ENCODE results near the gene MAP2K4. TPM values are rescaled to one million over a fixed set of nuclear protein-coding genes. Genes with fewer than 3 reads are reported as not detected.

Gene MAP2K4
- total RNA-seq, 1 experiment from 2014 or later = 46.1 TPM

DNA sequence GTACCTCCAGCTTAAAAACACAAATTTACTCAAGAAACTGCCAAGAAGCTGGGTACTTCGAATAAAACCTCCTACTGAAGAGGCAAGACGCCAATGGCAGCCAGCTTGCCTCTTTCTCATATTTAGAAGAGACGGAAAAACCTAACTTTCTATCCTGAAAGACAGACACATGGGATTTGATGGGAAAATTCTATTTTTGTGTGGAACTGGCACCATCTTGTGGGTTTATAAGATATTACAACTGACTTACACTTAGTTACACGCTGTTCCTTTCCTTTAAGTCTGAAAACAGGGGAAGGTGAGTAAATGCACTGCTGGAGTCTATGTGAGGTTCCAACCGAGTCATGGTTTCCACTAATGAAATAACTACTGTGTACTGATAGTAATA is 33.7 kb upstream of the MAP2K4 start:
- TF ChIP-seq CTCF (conservative IDR thresholded peaks at IDR 0.05) = peak; percentile 74

More for the DNA sequence above, 33.7 kb upstream of the MAP2K4 start:
- Histone ChIP-seq H2BK5ac (ENCODE audit: insufficient read length, low read length) (no peak overlapping the region), H3K14ac (ENCODE audit: insufficient read depth, low read length) (no peak overlapping the region), H2AFZ (ENCODE audit: low read length) (no peak overlapping the region), H3K27me3 (ENCODE audit: insufficient read depth, low read length) (no peaks in the 10 kb centered on the region), H2AK5ac (ENCODE audit: insufficient read length, low read length) (no peak overlapping the region), H4K5ac (ENCODE audit: insufficient read length, low read depth, low read length) (no peak overlapping the region), H3K27ac (ENCODE audit: insufficient read length, low read depth, low read length) (no peak overlapping the region), H3K4me2 (ENCODE audit: insufficient read depth, insufficient read length, low read length) (no peak overlapping the region), H2BK20ac (ENCODE audit: low read depth, low read length, poor library complexity, severe bottlenecking) (no peak overlapping the region), H4K91ac (ENCODE audit: insufficient read length, low read depth, low read length) (no peak overlapping the region), H3K4me1 (ENCODE audit: insufficient read depth, low read length) (peaks cover 8% of the 10 kb centered on the region; the same call in 1 of the 2 replicates), H4K8ac (replicated peaks; ENCODE audit: insufficient read length, low read depth, low read length) (no peak overlapping the region), H2BK15ac (ENCODE audit: low read depth, low read length) (no peak overlapping the region), H3K9ac (ENCODE audit: extremely low read depth, insufficient read length, low read length) (no peak overlapping the region), H3K79me1 (ENCODE audit: insufficient read depth, low read depth, low read length, poor library complexity, severe bottlenecking) (no peaks in the 10 kb centered on the region), H3K56ac (ENCODE audit: insufficient read length, low read depth, low read length) (no peak overlapping the region), H3K4ac (ENCODE audit: low read depth, low read length) (no peak overlapping the region), H3T11ph (ENCODE audit: low read length) (no peak overlapping the region), H2BK12ac (ENCODE audit: insufficient read length, low read depth, low read length) (no peak overlapping the region), H3K23me2 (ENCODE audit: insufficient read length, low read depth, low read length, poor library complexity, severe bottlenecking) (no peaks in the 10 kb centered on the region), H3K18ac (ENCODE audit: insufficient read length, low read depth, low read length) (no peak overlapping the region), H3K23ac (ENCODE audit: insufficient read length, low read depth, low read length) (no peak overlapping the region), H3K79me2 (ENCODE audit: insufficient read depth, low read length) (no peaks in the 10 kb centered on the region), H3K9me3 (ENCODE audit: control insufficient read depth, low read depth, low read length) (no peaks in the 10 kb centered on the region), H4K20me1 (ENCODE audit: control insufficient read depth, insufficient read depth, insufficient read length) (no peaks in the 10 kb centered on the region), H2BK120ac (ENCODE audit: low read depth, low read length, poor library complexity, severe bottlenecking) (no peak overlapping the region)
- no peak for DNase-seq
- Mint-ChIP-seq H3K9me3 (no peaks in the 10 kb centered on the region; a peak in 1 of 5 replicates), H3K27ac (no peak overlapping the region; a peak in 2 of 7 replicates), H3K27me3 (ENCODE audit: low read depth) (no peaks in the 10 kb centered on the region), H3K4me1 (peaks cover 36 to 39% of the 10 kb centered on the region in 2 experiments), H3K36me3 (ENCODE audit: insufficient read depth in 1 of 3, low read depth in 3 of 3) (peaks cover 30 to 48% (median 38%) of the 10 kb centered on the region in 3 experiments; a peak in 6 of 7 replicates), H3K4me3 (no peak overlapping the region)
- no CpG with 5 or more reads among the region's 5 CpGs for WGBS (ENCODE audit: extremely low coverage, insufficient read length, low lambda C conversion rate)

Data from H9 (cell line).